Lower leg skin (tissue), 3 donors: ENCODE data around the gene ESR2.

Experiments
- CTCF ChIP-seq, 3 donors: fragments of 450-650 bp; IDR thresholded peaks; one replicate each; pipeline ENCODE4 v1.5.1; 2016; ENCODE audit warnings: antibody characterized with exemption in 3 of 3, mild to moderate bottlenecking in 3 of 3, moderate library complexity in 2 of 3
- POLR2A ChIP-seq, 2 donors: fragments of 450-650 bp; IDR thresholded peaks; one replicate each; pipeline ENCODE4 v1.6.1; 2016 to 2017; ENCODE audit warnings: antibody characterized with exemption in 2 of 2, mild to moderate bottlenecking in 1 of 2, moderate library complexity in 1 of 2

- TF ChIP-seq CTCF (IDR thresholded peaks at IDR 0.05) (no peak), POLR2A (IDR thresholded peaks at IDR 0.05) (no peak)
These were observed 233.5 kb downstream of the ESR2 start for GRCh38 chr14:64060648-64061096.
